Regular cardiac myocyte (primary cell): Measurements from ENCODE around the gene HOXA5. TPM values are rescaled to one million over a fixed set of nuclear protein-coding genes. Genes with fewer than 3 reads are reported as not detected.

ENCODE experiments used
- total RNA-seq: library from RNA; depleted of rRNA; stranded (reverse); fragments of >200 nt; gene quantifications from 2 replicates; pipeline ENCODE4 v1.2.3, GENCODE V29; 2014

The HOXA5 gene
- 0.77 and 0.85 TPM in 2 replicates for total RNA-seq

GRCh38 chr7:27143023-27143949 lies at the start of gene HOXA5:
Gene HOXA5, minus strand, starts transcription at chr7:27143681. Its CDS starts 74 bp downstream, at chr7:27143607.

DNA sequence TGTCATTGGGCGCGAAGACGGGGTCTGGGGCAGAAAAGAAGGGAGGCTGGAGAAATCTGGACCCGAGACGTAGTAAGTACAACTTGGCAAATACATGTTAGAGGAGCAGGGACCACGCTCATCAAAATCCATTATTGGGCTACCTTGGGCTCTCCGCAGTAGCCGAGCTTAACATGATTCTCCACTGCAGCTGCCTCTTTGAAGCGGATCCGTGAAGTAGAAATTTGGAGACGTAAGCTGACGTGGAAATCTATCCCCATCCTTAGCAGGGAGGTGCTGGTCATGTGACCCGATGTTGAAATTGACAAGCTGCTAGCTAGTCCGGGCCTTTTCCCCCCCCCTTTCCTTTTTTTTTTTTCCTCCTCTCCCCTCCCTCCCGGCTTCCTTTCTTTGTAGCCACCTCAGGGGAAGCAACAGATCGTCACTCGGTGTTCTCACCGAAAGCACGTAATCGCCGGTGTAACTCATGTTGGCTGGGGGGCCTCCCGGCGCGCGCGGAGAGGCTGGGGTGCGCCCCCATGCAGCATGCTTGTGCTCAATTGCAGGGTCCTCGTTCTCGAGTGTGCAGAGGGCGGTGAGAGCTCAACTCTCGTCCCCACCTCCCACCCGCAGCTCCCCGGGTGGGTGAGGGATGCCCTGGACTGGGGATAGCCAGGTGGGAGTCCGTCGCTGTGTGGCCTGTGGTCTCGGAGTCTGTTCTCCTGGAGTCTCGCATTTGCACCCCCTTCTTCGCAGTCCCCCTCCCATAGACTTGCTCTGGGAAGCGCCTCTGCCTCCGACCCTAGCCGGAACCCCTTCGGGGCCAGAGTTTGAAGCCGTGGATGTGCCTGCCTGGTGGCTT lies 41.8 kb upstream of the HOXA5 start, which contains the start of gene HOXA11:
TSS of gene HOXA11 (minus strand) at position 220 of the 841 bp plus-strand sequence. CDS start at position 132, 88 bp downstream.

DNA sequence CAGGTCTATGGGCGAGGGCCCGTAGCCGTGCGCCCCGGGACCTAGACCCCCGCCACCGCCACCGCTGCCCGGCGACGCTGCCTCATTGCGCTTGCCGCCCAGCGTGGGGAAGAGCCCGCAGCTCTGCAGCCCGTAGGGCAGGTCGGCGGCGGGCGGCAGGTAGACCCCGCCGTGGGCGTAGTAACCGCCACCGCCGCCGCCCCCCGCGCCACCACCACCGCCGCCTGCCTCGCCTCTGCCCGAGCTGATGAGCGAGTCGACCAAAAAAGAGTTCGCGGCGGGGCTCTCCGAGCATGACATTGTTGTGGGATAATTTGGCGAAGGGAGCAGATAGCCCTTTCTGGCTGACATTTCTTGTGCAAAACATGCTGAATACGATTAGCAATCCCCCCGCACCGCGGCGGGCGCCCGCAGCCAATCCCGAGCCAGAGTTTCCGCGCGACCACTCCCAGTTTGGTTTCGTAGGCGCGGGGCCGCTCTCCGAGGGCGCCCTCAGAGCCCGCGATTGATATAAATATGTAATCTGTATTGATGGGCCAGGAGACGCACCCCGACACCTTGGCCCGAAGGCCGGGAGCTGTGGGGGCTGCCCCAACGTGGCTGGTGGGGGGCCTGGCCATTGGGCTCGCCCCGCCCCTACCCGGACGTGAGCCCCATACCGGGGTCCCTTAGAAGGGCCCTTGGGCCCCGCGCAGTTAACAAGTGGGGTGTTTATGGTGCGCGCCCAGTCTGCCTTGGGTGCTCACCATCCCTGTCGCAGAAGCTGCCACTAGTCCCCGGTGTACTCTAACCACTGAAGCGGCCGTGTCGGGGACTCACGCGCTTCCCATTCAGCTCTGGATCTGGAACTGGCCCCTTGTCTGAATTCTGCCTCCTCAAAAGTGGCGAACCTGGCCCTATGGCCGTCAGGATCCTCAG lies 30.7 kb upstream of the HOXA5 start, which contains the start of gene HOXA10:
TSS of gene HOXA10 (minus strand) at position 365 of the 918 bp plus-strand sequence. CDS start at position 351, 14 bp downstream.

DNA sequence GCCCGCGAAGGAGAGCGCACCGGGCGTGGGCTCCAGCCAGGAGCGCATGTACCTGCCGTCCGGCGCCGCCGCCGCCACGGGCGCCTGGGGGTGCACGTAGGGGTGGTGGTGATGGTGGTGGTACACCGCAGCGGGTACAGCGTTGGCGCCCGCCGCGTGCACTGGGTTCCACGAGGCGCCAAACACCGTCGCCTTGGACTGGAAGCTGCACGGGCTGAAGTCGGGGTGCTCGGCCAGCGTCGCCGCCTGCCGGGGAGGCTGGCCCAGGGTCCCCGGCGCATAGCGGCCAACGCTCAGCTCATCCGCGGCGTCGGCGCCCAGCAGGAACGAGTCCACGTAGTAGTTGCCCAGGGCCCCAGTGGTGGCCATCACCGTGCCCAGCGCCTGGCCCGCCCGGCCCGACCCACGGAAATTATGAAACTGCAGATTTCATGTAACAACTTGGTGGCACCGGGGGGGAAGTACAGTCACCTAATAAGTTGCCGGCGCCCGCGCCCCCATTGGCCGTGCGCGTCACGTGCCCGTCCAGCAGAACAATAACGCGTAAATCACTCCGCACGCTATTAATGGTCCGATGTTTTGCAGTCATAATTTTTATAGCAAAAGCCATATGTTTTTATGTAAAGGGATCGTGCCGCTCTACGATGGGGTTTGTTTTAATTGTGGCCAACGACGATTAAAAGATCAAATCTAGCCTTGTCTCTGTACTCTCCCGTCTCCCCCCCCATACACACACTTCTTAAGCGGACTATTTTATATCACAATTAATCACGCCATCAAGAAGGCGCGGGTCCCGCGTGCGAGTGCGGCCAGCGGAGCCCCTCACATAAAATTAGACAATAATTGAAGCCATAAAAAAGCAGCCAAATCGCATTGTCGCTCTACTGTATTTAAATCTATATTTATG lies 21.9 kb upstream of the HOXA5 start, which contains the start of gene HOXA9:
TSS of gene HOXA9 (minus strand) at position 449 of the 907 bp plus-strand sequence. CDS start at position 369, 80 bp downstream.

GRCh38 chr7:27156508-27156898 lies 13.0 kb upstream of the HOXA5 start, which contains the start of gene HOXA7:
Gene HOXA7, minus strand, starts transcription at chr7:27156675. Its CDS starts 130 bp downstream, at chr7:27156545.

GRCh38 chr7:27151931-27152815 lies 8.7 kb upstream of the HOXA5 start, which contains the start of gene HOXA3:
Gene HOXA3, minus strand, starts transcription at chr7:27152583. Its CDS starts 41,943 bp downstream, at chr7:27110640.

DNA sequence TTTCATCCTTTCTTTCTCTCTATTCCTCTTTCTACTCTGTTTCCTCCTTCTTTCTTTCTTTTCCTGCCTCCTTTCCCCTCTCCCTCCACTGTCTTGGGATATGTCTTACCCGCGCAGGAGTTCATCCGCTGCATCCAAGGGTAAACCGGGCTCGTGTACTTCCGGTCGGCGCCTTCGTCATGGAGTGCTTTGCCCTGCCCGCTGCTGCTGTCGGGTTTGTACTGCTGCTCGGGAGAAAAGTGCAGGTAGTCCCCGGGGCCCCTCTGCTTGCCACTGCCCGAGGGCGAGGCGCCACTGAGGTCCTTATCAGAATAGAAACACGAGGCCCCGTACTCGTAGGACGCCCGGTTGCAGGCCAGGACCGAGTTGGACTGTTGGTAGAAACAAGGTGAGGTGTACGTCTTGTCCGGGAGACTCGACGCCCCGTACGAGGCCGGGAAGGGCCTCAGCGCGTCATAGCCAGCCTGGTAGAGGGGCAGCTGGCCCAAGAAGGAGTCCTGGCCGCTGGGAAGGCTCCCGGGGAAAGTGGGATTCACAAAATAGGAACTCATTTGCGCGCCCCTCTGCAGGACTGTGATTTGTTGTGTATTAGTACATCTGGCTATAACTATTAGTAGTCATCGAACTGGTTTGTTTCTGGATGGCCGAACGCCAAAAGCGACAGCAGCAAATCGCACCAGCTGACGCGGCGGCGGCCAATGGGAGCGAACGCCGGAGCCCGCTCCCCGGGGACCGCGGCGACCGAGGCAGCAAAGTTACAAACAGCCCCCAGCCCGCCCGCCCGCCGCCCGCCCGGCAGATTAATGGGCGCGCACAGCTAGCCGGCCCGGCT lies 3.9 kb upstream of the HOXA5 start, which contains the start of gene HOXA6:
TSS of gene HOXA6 (minus strand) at position 576 of the 832 bp plus-strand sequence. CDS start at position 551, 25 bp downstream.

GRCh38 chr7:27130540-27131389 lies 12.7 kb downstream of the HOXA5 start, which contains the start of gene HOXA4:
Gene HOXA4, minus strand, starts transcription at chr7:27130757. Its CDS starts 24 bp downstream, at chr7:27130733.

DNA sequence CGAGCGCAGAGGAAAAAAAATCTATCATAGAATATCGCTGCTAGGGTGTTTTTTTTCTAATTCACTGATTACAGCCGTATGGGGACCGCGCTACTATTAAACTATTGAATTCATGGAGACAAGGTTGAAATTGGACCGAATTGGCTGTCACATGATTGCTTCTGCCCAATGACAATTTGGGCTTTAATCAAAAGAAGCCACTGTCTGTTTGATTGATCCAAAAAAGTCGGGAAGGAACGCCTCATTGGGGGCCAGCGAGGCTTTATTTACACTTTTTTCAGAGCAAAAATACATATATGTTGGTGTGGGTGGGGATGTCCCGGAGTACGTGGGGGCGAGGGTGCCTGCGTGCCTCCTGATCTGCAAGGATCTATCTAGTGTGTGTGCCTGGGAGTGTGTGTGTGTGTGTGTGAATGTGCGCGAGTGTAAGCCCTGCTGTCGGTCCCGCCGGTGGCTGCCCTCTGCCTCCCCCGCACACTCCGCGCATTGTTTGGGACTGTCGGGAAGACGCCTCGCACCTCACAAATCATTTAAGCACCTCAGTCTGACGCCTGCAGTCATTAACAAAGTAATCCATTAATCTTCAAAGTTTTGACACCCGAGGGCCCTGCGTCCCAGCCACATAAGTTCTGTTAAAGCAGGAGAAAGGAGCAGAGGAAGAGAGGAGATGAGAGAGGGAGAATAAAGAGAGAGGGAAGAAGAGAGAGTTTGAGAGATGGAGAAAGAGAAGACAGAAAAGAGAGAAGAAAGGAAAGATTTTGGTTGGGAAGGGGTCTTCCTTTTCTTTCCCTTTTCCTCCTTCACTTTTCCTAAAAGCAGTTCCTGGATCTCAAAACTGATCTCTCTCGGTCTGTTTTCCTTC lies 40.7 kb downstream of the HOXA5 start, which contains the start of gene HOXA2:
TSS of gene HOXA2 (minus strand) at position 103 of the 862 bp plus-strand sequence. CDS start 183 bp downstream, outside the sequence.

DNA sequence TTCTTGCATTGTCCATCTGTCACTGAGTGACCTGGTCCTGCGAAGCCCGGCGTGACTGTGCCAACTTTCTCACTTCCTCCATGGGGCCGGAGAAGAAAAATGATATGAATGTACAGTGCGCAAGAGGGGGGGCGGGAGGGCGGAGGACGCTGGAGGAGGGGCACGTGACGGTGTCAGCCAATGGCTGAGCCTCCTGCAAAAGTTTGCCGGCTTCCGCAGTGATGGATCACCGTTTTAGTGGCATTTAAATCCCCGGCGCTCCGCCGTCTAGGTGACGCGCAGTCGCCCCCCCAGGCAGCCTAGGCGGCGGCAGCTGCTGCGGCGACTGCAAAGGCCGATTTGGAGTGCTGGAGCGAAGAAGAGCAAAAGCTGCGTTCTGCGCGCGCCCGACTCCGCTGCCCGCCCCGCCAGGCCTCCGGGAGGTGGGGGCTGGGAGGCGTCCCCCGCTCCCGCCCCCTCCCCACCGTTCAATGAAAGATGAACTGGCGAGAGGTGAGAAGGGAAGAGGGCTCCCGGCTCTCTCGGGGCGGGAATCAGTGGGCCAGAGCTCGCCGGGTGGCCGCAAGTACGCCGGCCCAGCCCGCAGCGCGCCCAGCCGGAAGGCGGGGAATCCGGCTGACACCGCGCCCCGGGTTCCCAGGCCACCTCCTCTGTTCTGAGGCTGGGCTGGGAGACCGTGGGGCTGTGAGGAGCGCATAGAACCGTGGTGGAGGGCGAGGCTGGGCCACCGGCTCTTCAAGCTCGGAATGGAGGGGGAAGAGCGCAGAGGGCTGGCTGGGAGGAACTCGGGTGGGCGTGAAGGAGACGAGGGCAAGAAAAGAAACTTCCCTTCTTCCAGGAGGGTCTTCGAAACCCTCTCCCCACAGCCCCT lies 47.3 kb downstream of the HOXA5 start, which contains the start of gene HOXA1:
TSS of gene HOXA1 (minus strand) at position 104 of the 871 bp plus-strand sequence. CDS start at position 16, 88 bp downstream.

Other genes with a start within 250 kb of the HOXA5 start
- gene HOXA1, start 47.7 kb downstream of the HOXA5 start, total RNA-seq = not detected in 2 replicates
- gene HOXA2, start 41.0 kb downstream of the HOXA5 start, total RNA-seq = 0.28 TPM in 1 of 2 replicates, not detected in the other
- not detected in 2 replicates for gene HOXA4, start 12.9 kb downstream of the HOXA5 start, total RNA-seq
- gene HOXA6, start 4.1 kb upstream of the HOXA5 start, total RNA-seq = 0.28 TPM in 1 of 2 replicates, not detected in the other
- under 0.01 TPM in 1 of 2 replicates, not detected in the other for gene HOXA3, start 8.9 kb upstream of the HOXA5 start, total RNA-seq
- under 0.01 TPM in 1 of 2 replicates, not detected in the other for gene HOXA7, start 13.0 kb upstream of the HOXA5 start, total RNA-seq
- not detected in 2 replicates for gene HOXA9, start 21.9 kb upstream of the HOXA5 start, total RNA-seq
- not detected in 2 replicates for gene HOXA10, start 30.6 kb upstream of the HOXA5 start, total RNA-seq
- gene HOXA11, start 41.6 kb upstream of the HOXA5 start, total RNA-seq = under 0.01 TPM in 1 of 2 replicates, not detected in the other
- under 0.01 TPM in 1 of 2 replicates, not detected in the other for gene HOXA13, start 56.4 kb upstream of the HOXA5 start, total RNA-seq
- gene EVX1, start 99.1 kb upstream of the HOXA5 start, total RNA-seq = not detected in 2 replicates